Mesodermal cell (in vitro differentiated cells): ENCODE results near the gene SLC29A3.

Source experiments
- H3K27ac ChIP-seq: 2 replicates; pipeline ENCODE4 v1.7.0; 2013; ENCODE audit warnings: mild to moderate bottlenecking, low read depth, low read length, moderate library complexity; ENCODE audit not compliant: severe bottlenecking
- H3K36me3 ChIP-seq: 2 replicates; pipeline ENCODE4 v1.7.1; 2013; ENCODE audit warnings: mild to moderate bottlenecking, low read length, moderate library complexity; ENCODE audit not compliant: control insufficient read depth, insufficient read depth
- H3K4me1 ChIP-seq: one replicate; pipeline ENCODE4 v1.7.1; 2013; ENCODE audit warnings: mild to moderate bottlenecking, low read length; ENCODE audit not compliant: insufficient read depth, control insufficient read depth, poor library complexity, severe bottlenecking
- H3K4me3 ChIP-seq: 2 replicates; pipeline ENCODE4 v1.7.0; 2013; ENCODE audit warnings: low read length, control low read depth, mild to moderate bottlenecking; ENCODE audit not compliant: insufficient read depth, poor library complexity, severe bottlenecking; ENCODE audit errors: extremely low read depth
- H3K9me3 ChIP-seq: 2 replicates; pipeline ENCODE4 v1.7.1; 2013; ENCODE audit warnings: mild to moderate bottlenecking, low read length, moderate library complexity; ENCODE audit not compliant: control insufficient read depth
- WGBS, 2 experiments: methylation state at CpG; one replicate each; pipeline ENCODE4 v1.1.5; 2013; ENCODE audit warnings: missing lambda C conversion rate in 2 of 2; ENCODE audit not compliant: insufficient coverage in 2 of 2; 5-methylcytosine and 5-hydroxymethylcytosine counted together

The SLC29A3 gene

GRCh38 chr10:71302451-71302850, 16.6 kb upstream of the SLC29A3 start:
- 100% methylated on average over 1 of the region's 4 CpGs; no CpG with 5 or more reads in 1 of the 2 experiments for WGBS, 2 experiments
- Histone ChIP-seq H3K4me1 (no peaks in the 10 kb centered on the region), H3K36me3 (peaks cover 61% of the 10 kb centered on the region), H3K4me3 (no peak overlapping the region), H3K27ac (no peak overlapping the region), H3K9me3 (no peaks in the 10 kb centered on the region)

DNA sequence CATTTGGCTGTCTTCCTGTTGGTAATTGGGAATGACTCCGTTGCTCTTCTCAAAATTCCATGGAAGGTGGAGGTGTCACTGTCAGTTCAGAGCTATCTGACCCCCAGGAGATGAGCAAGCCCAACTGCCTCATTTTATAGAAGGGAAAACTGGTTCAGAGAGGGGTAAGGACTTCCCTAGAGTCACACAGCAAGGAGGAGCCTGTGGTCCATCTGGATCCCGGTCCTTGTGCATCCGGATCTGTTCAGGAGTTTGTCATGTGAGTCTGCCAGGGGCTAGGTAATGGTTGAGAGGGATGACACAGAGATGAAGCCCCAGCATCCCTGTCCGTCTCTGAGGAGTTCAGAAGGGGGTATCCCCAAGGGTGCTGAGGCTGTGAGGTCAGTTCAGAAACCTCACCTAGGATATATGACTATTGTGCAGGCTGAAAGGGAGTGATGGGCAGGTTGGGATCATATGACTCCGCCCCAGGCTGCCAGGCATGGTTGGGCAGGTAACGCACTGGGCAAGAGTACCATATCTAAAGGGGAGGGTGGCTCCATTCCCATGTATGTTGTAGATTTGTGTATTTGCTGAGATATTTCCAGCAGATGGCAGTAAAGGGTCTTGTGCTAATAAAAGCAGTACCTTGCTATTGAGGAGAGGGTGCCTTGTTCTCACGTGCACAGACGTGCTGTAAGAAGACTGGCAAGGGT, 16.0 kb upstream of the SLC29A3 start:
- no peaks in the 10 kb centered on the region for H3K9me3 ChIP-seq
- no peak overlapping the region for H3K27ac ChIP-seq
- H3K36me3 ChIP-seq: peaks cover 55% of the 10 kb centered on the region
- WGBS, 2 experiments: 74 to 80% methylated on average over 7 to 8 of the region's 8 CpGs
- H3K4me3 ChIP-seq: no peak overlapping the region
- no peaks in the 10 kb centered on the region for H3K4me1 ChIP-seq

- WGBS, 2 experiments: 50 to 60% methylated on average over 1 of the region's 1 CpG
- Histone ChIP-seq H3K27ac (no peak overlapping the region), H3K9me3 (no peaks in the 10 kb centered on the region)
Measured at GRCh38 chr10:71303569-71303907, 15.5 kb upstream of the SLC29A3 start.

DNA sequence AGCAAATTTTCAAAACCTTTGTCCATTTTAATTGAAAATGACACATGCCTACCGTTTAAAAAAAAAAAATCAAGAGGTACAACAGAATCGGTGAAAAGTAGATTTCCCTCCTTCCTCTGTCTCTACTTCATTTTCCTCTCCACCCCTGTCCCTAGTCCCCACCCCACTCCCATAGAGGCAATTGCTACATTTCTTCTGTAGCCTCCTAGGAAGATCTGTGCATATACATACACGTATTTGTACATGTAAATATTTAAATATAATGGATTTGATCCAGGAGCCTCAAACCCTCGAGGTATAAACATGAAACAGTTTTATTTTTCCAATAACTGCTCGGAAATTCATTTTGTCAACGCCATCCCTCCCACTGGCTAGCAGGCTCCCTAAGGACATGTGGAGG, 14.1 kb upstream of the SLC29A3 start:
- Histone ChIP-seq H3K36me3 (peaks cover 40% of the 10 kb centered on the region), H3K27ac (no peak overlapping the region), H3K9me3 (no peaks in the 10 kb centered on the region), H3K4me3 (no peak overlapping the region), H3K4me1 (no peaks in the 10 kb centered on the region)
- 91 to 98% methylated on average over 5 of the region's 6 CpGs for WGBS, 2 experiments

More at GRCh38 chr10:71303569-71303907, 15.5 kb upstream of the SLC29A3 start:
- H3K4me3 ChIP-seq: no peak overlapping the region
- peaks cover 50% of the 10 kb centered on the region for H3K36me3 ChIP-seq
- no peaks in the 10 kb centered on the region for H3K4me1 ChIP-seq

GRCh38 chr10:71306979-71307378, 12.1 kb upstream of the SLC29A3 start:
- Histone ChIP-seq H3K4me3 (no peak overlapping the region), H3K9me3 (no peaks in the 10 kb centered on the region), H3K36me3 (peaks cover 26% of the 10 kb centered on the region), H3K4me1 (no peaks in the 10 kb centered on the region), H3K27ac (no peak overlapping the region)
- 75 to 76% methylated on average over 2 to 3 of the region's 3 CpGs for WGBS, 2 experiments

DNA sequence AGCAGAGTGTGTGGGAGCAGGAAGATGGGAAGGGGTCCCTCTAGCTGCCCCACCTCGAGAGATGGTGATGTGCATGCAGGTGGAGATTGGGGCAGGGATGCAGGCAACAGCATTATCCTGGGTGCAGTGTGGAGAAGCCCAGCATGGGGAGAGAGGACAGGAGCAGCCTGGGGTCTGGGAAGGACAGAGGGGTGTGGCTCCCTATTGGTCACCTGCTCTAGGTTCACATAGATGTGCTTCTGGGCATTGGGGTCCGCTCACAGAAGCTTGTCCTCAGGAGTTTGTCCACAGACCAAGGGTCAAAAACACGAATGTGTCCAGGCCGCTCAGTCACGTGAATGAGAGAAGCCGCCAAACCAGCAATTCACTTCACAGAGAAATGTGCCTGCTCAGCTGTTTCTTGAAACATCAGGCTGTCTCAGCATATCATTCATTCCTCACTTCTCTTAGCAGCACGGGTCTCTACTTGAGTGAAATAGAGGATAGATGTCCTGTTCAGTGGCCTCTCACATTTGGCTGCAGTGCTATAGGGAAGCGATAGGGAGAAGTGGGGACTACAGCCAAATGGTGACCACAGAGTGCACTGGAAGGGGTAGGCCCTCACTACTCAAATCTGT, 11.5 kb upstream of the SLC29A3 start:
- Histone ChIP-seq H3K36me3 (peaks cover 24% of the 10 kb centered on the region), H3K9me3 (no peaks in the 10 kb centered on the region), H3K4me1 (no peaks in the 10 kb centered on the region), H3K4me3 (no peak overlapping the region), H3K27ac (no peak overlapping the region)
- WGBS, 2 experiments: 88 to 95% methylated on average over 7 of the region's 8 CpGs

GRCh38 chr10:71308244-71308643, 10.8 kb upstream of the SLC29A3 start:
- no peaks in the 10 kb centered on the region for H3K9me3 ChIP-seq
- no peak overlapping the region for H3K27ac ChIP-seq
- H3K4me3 ChIP-seq: no peak overlapping the region
- peaks cover 18% of the 10 kb centered on the region for H3K36me3 ChIP-seq
- H3K4me1 ChIP-seq: no peaks in the 10 kb centered on the region
- 100% methylated on average over 1 to 2 of the region's 2 CpGs for WGBS, 2 experiments

DNA sequence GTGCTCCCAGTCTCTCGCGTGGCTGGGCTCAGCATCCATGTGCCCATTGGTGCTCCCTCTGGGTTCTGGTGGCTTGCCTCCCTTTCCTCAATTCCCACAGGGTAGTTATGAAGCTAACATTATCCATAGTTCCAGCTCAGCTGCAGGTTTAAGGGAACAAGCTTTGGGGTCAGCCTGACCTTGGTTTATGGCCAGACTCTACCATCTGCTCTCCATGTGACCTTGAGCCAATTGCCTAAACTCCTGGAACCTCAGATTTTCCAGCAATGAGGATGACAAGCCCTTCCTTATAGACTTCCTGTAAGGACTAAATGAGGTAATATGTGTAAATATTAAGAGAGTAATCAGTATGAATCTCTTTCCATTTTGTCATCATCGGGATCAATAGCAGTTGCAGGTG, 10.1 kb upstream of the SLC29A3 start:
- no peak overlapping the region for H3K4me3 ChIP-seq
- no peak overlapping the region for H3K27ac ChIP-seq
- H3K36me3 ChIP-seq: peaks cover 13% of the 10 kb centered on the region
- H3K9me3 ChIP-seq: no peaks in the 10 kb centered on the region
- no peaks in the 10 kb centered on the region for H3K4me1 ChIP-seq
- WGBS, 2 experiments: 69 to 88% methylated on average over 2 of the region's 3 CpGs

DNA sequence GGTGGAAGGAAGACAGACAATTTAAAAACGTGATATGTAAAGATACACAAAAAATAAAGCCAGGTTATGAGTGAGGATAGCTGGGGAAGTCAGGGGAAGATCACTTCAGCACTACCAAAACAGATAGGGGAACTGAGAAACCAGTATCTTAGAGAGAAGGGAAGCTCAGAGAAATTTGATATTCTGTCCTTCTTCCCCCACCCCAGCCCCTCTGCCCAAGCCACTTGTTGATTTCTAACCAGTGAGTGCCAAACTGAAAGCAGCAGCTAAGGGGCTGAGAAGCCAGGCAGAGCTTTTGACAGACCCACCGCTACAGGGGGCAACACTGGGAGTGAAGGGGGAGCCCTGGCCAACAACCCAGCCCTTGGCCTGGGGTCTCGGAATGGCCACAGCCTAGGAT, 9.1 kb upstream of the SLC29A3 start:
- WGBS, 2 experiments: 80% methylated on average over 2 of the region's 3 CpGs
- no peaks in the 10 kb centered on the region for H3K4me1 ChIP-seq
- no peak overlapping the region for H3K4me3 ChIP-seq
- peaks cover 5% of the 10 kb centered on the region for H3K36me3 ChIP-seq
- no peaks in the 10 kb centered on the region for H3K9me3 ChIP-seq
- no peak overlapping the region for H3K27ac ChIP-seq

DNA sequence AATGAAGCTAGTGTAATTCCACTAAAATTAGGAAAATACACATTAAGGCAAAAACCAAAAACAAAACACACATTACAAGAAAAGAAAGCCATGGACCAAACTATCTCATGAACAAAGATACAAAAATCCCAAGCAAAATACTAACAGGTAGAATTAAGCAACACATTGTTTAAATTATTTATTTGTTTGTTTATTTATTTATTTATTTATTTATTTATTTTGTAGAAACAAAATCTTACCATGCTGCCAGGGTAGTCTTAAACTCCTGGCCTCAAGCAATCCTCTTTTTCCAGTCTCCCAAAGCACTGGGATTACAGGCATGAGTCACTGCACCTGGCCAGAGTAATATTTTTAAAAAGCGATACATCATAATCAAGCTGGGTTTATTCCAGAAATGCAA, 6.8 kb upstream of the SLC29A3 start:
- no peak overlapping the region for H3K4me3 ChIP-seq
- H3K4me1 ChIP-seq: no peaks in the 10 kb centered on the region
- no peak overlapping the region for H3K27ac ChIP-seq
- WGBS, 2 experiments: no CpG with 5 or more reads among the region's 1 CpG
- H3K36me3 ChIP-seq: no peaks in the 10 kb centered on the region
- no peaks in the 10 kb centered on the region for H3K9me3 ChIP-seq
